Hematopoietic multipotent progenitor cell (in vitro differentiated cells): ENCODE results near the gene NEGR1. TPM values are rescaled to one million over a fixed set of nuclear protein-coding genes. Genes with fewer than 3 reads are reported as not detected.
A peak's percentile ranks its signal among the peaks of the same experiment; 100 is the strongest.

Experiments used
- DNase-seq, 3 donors: peaks; one replicate each; pipeline ENCODE4 v3.0.0-alpha.2; 2011 to 2015; ENCODE audit warnings: low read depth in 2 of 3, low spot score in 2 of 3
- total RNA-seq: library from RNA; depleted of rRNA; stranded (reverse); fragments of >200 nt; gene quantifications from one replicate; pipeline ENCODE4 v1.2.3, GENCODE V29; 2012

Gene NEGR1
- total RNA-seq, 1 donor: 3.8 TPM

GRCh38 chr1:72122099-72122880, 160.0 kb downstream of the NEGR1 start:
- no peak for DNase-seq

DNA sequence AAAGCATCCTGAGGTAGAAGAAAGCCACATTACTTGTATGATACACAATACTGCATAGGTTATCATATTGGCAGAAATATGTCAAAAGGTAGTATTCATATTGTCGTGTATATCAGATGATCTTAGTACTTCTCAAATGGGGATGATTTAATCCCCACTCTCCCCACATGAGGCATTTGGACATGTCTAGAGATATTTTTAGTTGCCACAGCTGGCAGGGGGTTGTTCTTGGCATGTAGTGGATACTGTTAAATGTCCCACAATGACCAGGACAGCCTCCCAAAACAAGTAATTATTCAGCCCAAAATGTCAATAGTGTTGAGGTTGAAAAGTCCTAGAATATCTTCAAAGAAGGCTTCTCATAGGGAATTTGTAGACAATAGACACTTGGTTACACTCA, 162.8 kb downstream of the NEGR1 start:
- DNase-seq: no peak

DNA sequence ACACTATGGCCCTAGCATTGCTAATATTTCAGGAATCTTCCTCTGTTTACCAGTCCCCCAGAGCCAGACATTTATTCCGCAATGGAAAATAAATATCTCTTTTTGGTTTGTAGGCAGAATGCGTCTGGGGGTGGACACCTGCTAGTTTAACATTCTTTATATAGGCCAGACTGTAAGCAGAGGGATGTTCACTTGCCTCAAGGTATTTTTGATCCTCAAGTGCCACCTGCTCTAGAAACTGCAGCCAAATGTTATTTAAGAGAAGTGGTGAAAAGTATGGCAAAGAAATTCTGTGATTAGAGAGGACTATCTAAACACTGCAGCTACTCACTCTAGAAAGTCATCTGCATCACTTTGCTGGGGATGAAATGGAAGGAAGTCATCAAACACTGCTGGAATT, 164.7 kb downstream of the NEGR1 start:
- DNase-seq: no peak

- no peak for DNase-seq
These were observed 167.0 kb downstream of the NEGR1 start for GRCh38 chr1:72115290-72115689.

- peak in 1 of 3 donors; percentile 29 for DNase-seq
These were observed 170.7 kb downstream of the NEGR1 start for GRCh38 chr1:72111662-72112061.

GRCh38 chr1:72109916-72110315, 172.4 kb downstream of the NEGR1 start:
- DNase-seq: no peak

DNA sequence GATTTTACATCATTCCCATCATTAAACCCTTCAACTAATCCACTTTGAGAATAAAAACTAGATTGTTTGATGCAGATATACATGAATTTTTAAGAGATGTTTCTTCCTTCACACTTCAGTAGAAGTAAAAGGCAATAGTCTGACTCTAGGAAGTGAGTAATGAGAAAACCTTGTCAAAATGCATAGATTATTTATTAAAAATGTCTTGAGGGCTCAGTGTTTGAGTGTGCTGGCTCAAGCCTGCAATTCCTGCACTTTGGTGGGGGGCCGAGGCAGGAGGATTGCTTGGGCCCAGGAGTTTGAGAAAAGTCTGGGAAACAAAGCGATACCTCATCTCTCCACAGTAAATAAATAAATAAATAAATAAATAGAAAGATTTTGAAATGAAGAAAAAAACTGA, 177.1 kb downstream of the NEGR1 start:
- no peak for DNase-seq

GRCh38 chr1:72101840-72102632, 180.3 kb downstream of the NEGR1 start:
- no peak for DNase-seq

GRCh38 chr1:72100771-72101170, 181.6 kb downstream of the NEGR1 start:
- no peak for DNase-seq

GRCh38 chr1:72097851-72098570, 184.3 kb downstream of the NEGR1 start:
- DNase-seq: no peak

DNA sequence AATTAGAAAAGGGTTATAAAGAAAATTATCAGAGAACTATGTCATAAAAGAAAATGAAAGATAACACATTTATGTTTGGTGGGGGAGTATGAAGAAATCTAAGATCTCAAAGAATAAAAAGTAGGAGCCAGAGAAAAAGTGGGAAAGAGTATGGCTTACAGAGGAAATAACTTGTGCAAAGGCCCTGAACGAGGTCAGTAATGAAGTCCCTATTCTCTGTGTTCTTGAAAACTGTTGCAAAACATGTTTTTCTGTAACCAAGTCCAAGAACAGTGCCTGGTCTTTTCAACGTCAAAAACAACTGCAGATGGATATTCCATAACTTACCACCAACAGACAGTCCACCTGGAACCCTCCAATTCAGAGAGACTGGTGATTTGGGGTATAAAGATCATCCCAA, 188.1 kb downstream of the NEGR1 start:
- no peak for DNase-seq

DNA sequence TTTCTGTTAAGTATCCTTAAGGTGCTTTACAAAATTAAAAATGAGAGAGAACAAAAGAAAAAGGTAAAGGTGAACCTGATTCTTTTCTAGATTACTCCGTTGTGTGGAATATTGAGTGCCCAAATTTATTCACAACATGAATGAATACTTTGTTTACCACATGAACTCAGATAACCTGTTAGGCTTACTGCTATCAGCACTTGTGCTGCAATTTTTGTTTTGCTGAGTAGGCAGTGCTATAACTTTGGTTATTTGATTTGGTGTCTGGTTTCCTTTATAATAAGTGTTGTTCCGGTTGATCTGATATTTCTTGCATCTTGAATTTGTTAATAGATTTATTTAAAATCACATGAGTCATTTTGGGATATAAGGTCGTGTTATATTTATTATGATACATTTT, 195.9 kb downstream of the NEGR1 start:
- no peak for DNase-seq

DNA sequence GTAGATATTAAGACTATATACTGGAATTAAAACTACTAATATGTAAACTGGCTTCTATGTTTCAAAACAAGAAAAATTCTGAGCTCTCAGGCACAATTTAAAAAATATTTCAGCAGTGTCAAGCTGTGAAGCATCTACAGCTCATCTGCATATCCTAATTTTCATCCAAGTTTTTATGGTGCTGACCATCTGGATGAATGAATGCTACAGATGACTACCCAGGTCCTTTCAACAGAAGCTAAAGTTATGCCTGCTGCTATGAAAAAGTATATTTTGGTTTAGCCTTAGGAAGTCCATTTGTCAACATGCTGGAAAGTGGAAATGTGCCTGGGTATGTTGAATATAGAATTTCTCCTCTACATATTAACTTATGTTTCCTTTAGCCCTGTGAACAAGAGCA, 206.9 kb downstream of the NEGR1 start:
- DNase-seq: no peak

GRCh38 chr1:72066431-72066830, 215.9 kb downstream of the NEGR1 start:
- no peak for DNase-seq

GRCh38 chr1:72064196-72065075, 217.9 kb downstream of the NEGR1 start:
- peak in 1 of 3 donors; percentile 20 for DNase-seq

DNA sequence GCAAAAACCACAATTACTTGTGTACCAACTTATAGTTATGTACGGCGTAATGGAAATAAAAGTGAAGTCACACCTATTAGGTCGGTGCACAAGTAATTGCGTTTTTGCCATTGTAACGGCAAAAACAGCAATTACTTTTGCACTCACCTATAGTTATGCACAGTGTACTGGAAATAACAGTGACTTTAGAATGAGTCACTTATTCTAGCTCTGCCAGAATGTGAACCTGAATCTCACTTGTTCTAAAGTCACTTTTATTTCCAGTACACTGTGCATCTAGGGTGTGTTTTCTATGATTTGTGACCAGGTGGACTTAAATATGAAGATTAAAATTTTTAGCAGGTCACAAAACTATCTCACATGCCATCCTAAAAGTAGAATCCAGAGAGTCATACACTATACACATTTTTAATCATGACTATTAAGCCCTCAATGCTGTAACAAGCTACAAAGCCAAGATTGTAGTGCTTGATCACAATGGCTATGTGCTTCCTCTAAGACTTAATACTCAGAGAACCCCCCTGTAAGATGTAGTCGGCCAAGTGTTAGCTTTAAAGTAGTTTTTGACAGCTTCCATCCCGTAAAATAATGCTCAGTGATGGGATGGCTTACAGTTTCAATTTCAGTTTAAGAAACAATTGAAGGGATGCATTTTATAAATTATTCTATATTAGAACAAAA, 218.8 kb downstream of the NEGR1 start:
- DNase-seq: peak in 1 of 3 donors; percentile 14

GRCh38 chr1:72062584-72062983, 219.8 kb downstream of the NEGR1 start:
- DNase-seq: peak in 1 of 3 donors; percentile 33

- DNase-seq: no peak
These were observed 221.7 kb downstream of the NEGR1 start for GRCh38 chr1:72060466-72061245.

DNA sequence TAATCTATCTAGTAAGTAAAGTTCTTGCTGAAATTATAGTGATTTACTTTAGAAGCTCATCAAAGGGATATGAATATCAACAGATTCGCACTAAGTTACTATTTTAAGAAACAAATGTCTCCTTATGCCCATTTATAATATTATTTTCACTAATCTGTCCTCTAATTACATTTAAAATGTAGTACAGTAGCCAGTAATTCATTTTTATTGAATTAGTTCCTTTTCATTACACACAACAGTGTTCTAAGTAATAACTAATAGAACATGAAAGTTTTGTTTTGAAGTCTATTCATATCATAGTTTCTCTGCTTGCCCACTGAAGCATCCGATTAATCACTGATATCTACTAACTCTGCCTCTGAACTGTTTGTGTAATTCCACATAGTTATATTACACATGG, 225.8 kb downstream of the NEGR1 start:
- DNase-seq: no peak
